AG04449 (cell line): ENCODE measurements around the gene CACNG8.

Source experiments
- CTCF ChIA-PET: fragments of 350-600 bp; formaldehyde crosslinking; extraction: SDS; loops from one replicate; lab custom pipeline; 2021; ENCODE audit warnings: antibody characterized with exemption; lab: Yijun Ruan, JAX
- POLR2A ChIA-PET: fragments of 400-600, 350-600 bp; formaldehyde crosslinking; extraction: SDS; loops from one replicate; lab custom pipeline; 2020; ENCODE audit warnings: antibody characterized with exemption, inconsistent platforms; lab: Yijun Ruan, JAX
- DNase-seq: peaks from one replicate; pipeline ENCODE4 v3.0.0-alpha.2; 2010; ENCODE audit warnings: low read depth, low spot score
- H3K4me3 ChIP-seq: 2 replicates; pipeline ENCODE4 v1.5.1; 2011; ENCODE audit warnings: low read depth, mild to moderate bottlenecking, control low read depth, low read length
- TF ChIP-seq, protein P1 (sequence below): IDR thresholded peaks from one replicate; pipeline ENCODE4 v1.5.1; 2011; ENCODE audit warnings: mild to moderate bottlenecking, moderate library complexity, low read length, control low read depth, inconsistent platforms; ENCODE audit not compliant: insufficient read depth; ENCODE audit errors: missing control alignments

CACNG8 gene

DNA sequence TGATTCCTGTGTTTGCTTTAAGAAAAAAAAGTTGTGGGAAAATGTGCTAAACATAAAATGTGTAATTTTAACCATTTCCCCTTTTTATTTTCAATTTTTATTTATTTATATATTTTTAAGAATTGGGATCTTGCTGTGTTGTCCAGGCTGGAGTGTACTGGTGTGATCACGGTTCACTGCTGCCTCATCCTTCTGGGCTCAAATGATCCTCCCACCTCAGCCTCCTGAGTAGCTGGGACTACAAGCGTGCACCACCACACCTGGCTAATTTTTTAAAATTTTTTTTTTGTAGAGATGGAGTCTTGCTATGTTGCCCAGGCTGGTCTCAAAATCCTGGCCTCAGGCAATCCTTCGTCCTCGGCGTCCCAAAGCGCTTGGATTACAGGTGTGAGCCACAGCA lies 47.7 kb downstream of the CACNG8 start:
- no peak overlapping the region for H3K4me3 ChIP-seq
- ChIA-PET CTCF (interaction anchor here (1.5 kb wide), 1 partner anchor 14 kb away, joined by 8 read pairs; no protein-coding TSS in a partner anchor), POLR2A (no interaction called here)
- DNase-seq: no peak
- TF ChIP-seq, protein P1, sequence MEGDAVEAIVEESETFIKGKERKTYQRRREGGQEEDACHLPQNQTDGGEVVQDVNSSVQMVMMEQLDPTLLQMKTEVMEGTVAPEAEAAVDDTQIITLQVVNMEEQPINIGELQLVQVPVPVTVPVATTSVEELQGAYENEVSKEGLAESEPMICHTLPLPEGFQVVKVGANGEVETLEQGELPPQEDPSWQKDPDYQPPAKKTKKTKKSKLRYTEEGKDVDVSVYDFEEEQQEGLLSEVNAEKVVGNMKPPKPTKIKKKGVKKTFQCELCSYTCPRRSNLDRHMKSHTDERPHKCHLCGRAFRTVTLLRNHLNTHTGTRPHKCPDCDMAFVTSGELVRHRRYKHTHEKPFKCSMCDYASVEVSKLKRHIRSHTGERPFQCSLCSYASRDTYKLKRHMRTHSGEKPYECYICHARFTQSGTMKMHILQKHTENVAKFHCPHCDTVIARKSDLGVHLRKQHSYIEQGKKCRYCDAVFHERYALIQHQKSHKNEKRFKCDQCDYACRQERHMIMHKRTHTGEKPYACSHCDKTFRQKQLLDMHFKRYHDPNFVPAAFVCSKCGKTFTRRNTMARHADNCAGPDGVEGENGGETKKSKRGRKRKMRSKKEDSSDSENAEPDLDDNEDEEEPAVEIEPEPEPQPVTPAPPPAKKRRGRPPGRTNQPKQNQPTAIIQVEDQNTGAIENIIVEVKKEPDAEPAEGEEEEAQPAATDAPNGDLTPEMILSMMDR: no peak

DNA sequence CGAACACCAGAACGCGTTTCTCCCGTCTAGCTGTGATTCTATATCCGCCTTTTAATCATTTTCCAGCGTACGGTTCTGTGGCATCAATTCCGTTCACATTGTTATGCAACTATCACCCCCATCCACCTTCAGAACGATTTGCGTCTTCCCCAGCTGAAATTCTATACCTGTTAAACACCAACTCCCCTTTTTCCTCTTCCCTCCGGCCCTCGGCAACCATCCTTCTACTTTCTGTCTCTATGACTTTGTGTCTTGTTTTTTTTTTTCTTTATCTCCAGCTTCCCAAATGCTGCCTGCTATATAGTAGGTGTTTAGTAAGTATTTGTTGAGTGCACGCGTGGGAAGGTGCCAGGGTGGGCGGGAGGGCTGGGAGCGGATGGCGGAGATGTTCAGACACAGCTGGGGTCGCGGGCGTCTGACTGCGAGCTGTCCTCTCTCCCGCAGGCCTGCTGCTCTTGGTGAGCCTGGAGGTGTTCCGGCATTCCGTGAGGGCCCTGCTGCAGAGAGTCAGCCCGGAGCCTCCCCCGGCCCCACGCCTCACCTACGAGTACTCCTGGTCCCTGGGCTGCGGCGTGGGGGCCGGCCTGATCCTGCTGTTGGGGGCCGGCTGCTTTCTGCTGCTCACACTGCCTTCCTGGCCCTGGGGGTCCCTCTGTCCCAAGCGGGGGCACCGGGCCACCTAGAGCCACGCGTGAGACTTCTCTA lies 48.9 kb downstream of the CACNG8 start:
- TF ChIP-seq, protein P1: no peak
- DNase-seq: no peak
- H3K4me3 ChIP-seq: no peak overlapping the region
- ChIA-PET CTCF (no interaction called here), POLR2A (no interaction called here)

DNA sequence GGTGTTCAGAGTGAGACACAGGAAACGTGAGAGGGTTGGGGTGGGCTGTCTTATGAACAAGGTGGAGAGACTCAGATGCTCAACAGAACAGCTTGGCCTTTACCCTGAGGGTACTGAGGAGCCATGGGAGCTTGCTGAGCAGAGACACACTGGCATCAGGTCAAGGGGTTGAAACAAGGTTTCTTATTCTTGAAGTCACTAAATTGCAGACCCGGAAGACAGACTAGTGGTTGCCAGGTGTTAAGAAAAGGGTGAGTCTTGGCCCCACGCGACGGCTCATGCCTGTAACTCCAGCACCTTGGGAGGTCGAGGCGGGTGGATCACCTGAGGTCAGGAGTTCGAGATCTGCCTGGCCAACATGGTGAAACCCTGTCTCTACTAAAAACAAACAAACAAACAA lies 51.1 kb downstream of the CACNG8 start:
- CTCF ChIA-PET: interaction anchor here (1.6 kb wide), 1 partner anchor 10 kb away, joined by 5 read pairs; no protein-coding TSS in a partner anchor
- H3K4me3 ChIP-seq: no peak overlapping the region
- TF ChIP-seq, protein P1: no peak
- no peak for DNase-seq
- POLR2A ChIA-PET: no interaction called here

DNA sequence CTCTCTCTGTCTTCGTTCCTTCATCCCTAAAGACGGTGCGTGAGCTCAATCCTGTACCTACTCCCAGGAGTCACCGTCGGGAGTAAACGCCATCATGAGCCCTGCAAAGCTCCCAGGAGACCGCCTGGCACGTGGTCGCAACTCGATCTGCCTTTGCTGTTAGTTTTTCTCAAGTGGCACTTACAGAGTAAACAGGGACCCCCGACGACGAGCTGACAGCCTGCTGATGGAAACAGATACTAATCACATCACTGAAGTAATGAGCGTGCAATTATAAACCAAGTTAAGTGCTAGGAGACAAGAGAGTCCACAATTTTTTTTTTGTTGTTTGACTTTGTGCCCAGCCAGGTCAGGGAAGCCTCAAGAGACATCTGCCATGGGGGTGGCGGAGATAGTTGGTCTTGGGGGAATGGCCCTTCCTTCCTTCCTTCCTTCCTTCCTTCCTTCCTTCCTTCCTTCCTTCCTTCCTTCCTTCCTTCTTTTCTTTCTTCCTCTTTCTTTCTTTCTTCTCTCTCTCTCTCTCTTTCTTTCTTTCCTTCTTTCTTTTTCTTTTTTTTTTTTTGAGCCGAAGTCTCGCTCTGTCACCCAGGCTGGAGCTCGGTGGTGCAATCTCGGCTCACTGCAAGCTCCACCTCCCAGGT lies 52.3 kb downstream of the CACNG8 start:
- DNase-seq: no peak
- TF ChIP-seq, protein P1: no peak
- CTCF ChIA-PET: no interaction called here
- POLR2A ChIA-PET: no interaction called here
- no peak overlapping the region for H3K4me3 ChIP-seq

DNA sequence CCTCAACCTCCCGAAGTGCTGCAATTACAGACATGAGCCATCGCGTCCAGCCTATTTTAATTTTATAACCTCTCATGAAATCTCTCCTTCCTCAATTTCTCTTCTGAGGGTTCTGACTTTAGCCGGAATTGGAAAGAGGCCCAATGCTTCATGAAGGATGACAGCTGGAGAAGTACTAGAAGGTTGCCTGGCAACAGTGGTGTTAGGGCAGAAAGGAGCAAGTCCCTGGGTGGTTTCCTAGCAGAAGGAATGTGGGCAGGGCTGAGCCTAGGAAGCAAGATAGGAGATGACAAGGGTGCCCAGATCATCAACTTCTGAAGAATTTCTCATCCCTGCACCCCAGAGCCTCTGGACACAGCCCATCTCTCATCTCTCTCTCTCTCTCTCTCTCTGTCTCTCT lies 54.5 kb downstream of the CACNG8 start:
- TF ChIP-seq, protein P1: no peak
- ChIA-PET POLR2A (no interaction called here), CTCF (interaction anchor here (1.5 to 2.4 kb wide), 2 partner anchors 11 to 165 kb away, joined by 4 to 5 read pairs; no protein-coding TSS in a partner anchor)
- DNase-seq: no peak
- no peak overlapping the region for H3K4me3 ChIP-seq

DNA sequence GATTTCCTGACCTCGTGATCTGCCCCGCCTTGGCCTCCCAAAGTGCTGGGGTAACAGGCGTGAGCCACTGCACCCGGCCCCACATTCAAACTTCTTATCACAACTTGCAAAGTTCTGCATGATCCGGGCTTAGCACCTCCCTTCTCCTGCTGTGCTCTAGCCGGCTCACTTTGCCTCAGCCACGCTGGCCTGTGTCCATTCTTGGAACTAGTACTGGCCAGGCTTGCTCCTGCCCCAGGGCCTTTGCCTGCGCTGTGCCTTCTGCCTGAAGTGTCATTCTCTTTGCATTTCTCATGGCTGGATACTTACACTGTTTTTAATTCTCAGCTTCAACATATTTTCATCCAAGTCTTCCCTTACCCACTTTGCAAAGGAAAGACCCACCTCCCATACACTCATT lies 58.6 kb downstream of the CACNG8 start:
- no peak overlapping the region for H3K4me3 ChIP-seq
- ChIA-PET POLR2A (no interaction called here), CTCF (interaction anchor here (1.4 to 11.4 kb wide), 4 partner anchors 8 to 228 kb away, joined by 3 to 170 read pairs (median 42); no protein-coding TSS in a partner anchor)
- TF ChIP-seq, protein P1: no peak
- no peak for DNase-seq
